K562 (cell line): Measurements from ENCODE around the gene PDE2A.

Experiments
- ARNT ChIP-seq, 2 experiments: fragments of 450-650 bp; IDR thresholded peaks; 2 replicates each; pipeline ENCODE4 v1.6.1; 2016; ENCODE audit warnings: mild to moderate bottlenecking in 1 of 2
- ATF3 ChIP-seq, 2 experiments: fragments of 450-650 bp in 1 of 2; sonication (generic) in 1 of 2; formaldehyde crosslinking in 1 of 2; IDR thresholded peaks in 1 of 2; conservative IDR thresholded peaks in 1 of 2; 2 replicates each; pipeline versions ENCODE4 v1.6.1 to v1.8.1; 2016 to 2023; ENCODE audit warnings: mild to moderate bottlenecking in 2 of 2, moderate library complexity in 2 of 2, inconsistent platforms in 1 of 2, missing genetic modification reagents in 1 of 2
- ETS1 ChIP-seq: conservative IDR thresholded peaks from 2 replicates; pipeline ENCODE4 v1.6.1; 2011; ENCODE audit warnings: low read depth, mild to moderate bottlenecking, low read length; ENCODE audit not compliant: control insufficient read depth
- HNRNPLL ChIP-seq: fragments of 200-400 bp; formaldehyde crosslinking; IDR thresholded peaks from 2 replicates; pipeline ENCODE4 v1.6.1; 2017; ENCODE audit warnings: low read length, low read depth, mild to moderate bottlenecking; ENCODE audit not compliant: poor library complexity, severe bottlenecking
- KAT2B ChIP-seq: IDR thresholded peaks from one replicate; pipeline ENCODE4 v1.6.1; 2012; ENCODE audit warnings: low read depth, mild to moderate bottlenecking, control low read depth, inconsistent platforms, low read length, moderate library complexity
- NONO ChIP-seq, 2 experiments: fragments of 200-400 bp in 1 of 2; fragments of 450-650 bp in 1 of 2; formaldehyde crosslinking in 1 of 2; IDR thresholded peaks; 2 replicates each; pipeline ENCODE4 v1.6.1; 2017; ENCODE audit warnings: low read depth in 2 of 2, mild to moderate bottlenecking in 2 of 2, moderate library complexity in 2 of 2, low read length in 1 of 2
- PHF20 ChIP-seq: fragments of 450-650 bp; IDR thresholded peaks from 2 replicates; pipeline ENCODE4 v1.6.1; 2018; ENCODE audit not compliant: partially characterized antibody
- SMAD4 ChIP-seq: fragments of 250-450 bp; sonication (Bioruptor Pico); conservative IDR thresholded peaks from 2 replicates; pipeline ENCODE4 v1.8.0; 2021; ENCODE audit warnings: inconsistent platforms, mild to moderate bottlenecking, moderate library complexity
- ZNF12 ChIP-seq: sonication (generic); formaldehyde crosslinking; IDR thresholded peaks from 2 replicates; pipeline ENCODE4 v1.4.0; 2020; ENCODE audit warnings: mild to moderate bottlenecking, missing genetic modification reagents
- ZNF316 ChIP-seq: fragments of 450-650 bp; IDR thresholded peaks from 2 replicates; pipeline ENCODE4 v1.6.1; 2016
- ZNF778 ChIP-seq: fragments of 450-650 bp; formaldehyde crosslinking; IDR thresholded peaks from 2 replicates; pipeline ENCODE4 v1.4.0; 2020; ENCODE audit warnings: mild to moderate bottlenecking, moderate library complexity

GRCh38 chr11:72673284-72673942, 809 bp downstream of the PDE2A start:
- TF ChIP-seq ZNF778 (CRISPR knock-in tag), result no peak
- TF ChIP-seq PHF20, result no peak
- TF ChIP-seq NONO (IDR thresholded peaks at IDR 0.05; ENCODE audit: low read depth in 2 of 2, low read length in 1 of 2), result no peak
- TF ChIP-seq ZNF316, result no peak
- no peak for TF ChIP-seq HNRNPLL
- no peak for TF ChIP-seq KAT2B
- no peak for TF ChIP-seq SMAD4 (CRISPR knock-in tag)
- no peak for TF ChIP-seq ARNT (IDR thresholded peaks at IDR 0.05)
- no peak for TF ChIP-seq ATF3 (IDR thresholded peaks at IDR 0.05)
- no peak for TF ChIP-seq ATF3 (CRISPR knock-in tag; conservative IDR thresholded peaks at IDR 0.05)
- TF ChIP-seq ZNF12 (CRISPR knock-in tag), result no peak
- no peak for TF ChIP-seq ETS1
